GM19193 (cell line): ENCODE data around the gene FAAP100.

ENCODE experiments used
- POLR2A ChIP-seq: IDR thresholded peaks from 4 replicates; pipeline ENCODE4 v1.6.1; 2011; ENCODE audit not compliant: insufficient read depth, insufficient read length; ENCODE audit errors: extremely low read depth

The FAAP100 gene

GRCh38 chr17:81489998-81490992 lies 61.9 kb downstream of the FAAP100 start:
- no peak for TF ChIP-seq POLR2A
